Right lobe of liver (tissue), 6 donors: ENCODE measurements around the gene IGIP. TPM values are rescaled to one million over a fixed set of nuclear protein-coding genes. Genes with fewer than 3 reads are reported as not detected.

Source experiments
- ATAC-seq, 4 donors: fragments of 200-7000 bp; cut with Tn5 transposase; one replicate each; pipeline ENCODE4 v1.9.1; 2020; ENCODE audit warnings: mild to moderate bottlenecking in 4 of 4, moderate library complexity in 4 of 4
- DNase-seq, 3 donors: peaks; one replicate each; pipeline ENCODE4 v3.0.0-alpha.2; 2020
- H3K27ac ChIP-seq, 3 donors: fragments of 200-600 bp; one replicate each; pipeline ENCODE4 v1.8.0; 2022
- H3K27me3 ChIP-seq, 2 donors: fragments of 200-600 bp; one replicate each; pipeline ENCODE4 v1.8.0; 2022
- H3K36me3 ChIP-seq, 4 donors: fragments of 200-600 bp; sonication (generic) in 1 of 4; one replicate each; pipeline versions ENCODE4 v1.5.1 to v1.8.0; 2017 to 2022; ENCODE audit warnings: control low read depth in 1 of 4
- H3K4me1 ChIP-seq, 4 donors: fragments of 200-600 bp; sonication (generic) in 1 of 4; one replicate each; pipeline versions ENCODE4 v1.5.1 to v1.8.0; 2017 to 2022; ENCODE audit warnings: control low read depth in 1 of 4
- H3K4me3 ChIP-seq, 3 donors: fragments of 200-600 bp; one replicate each; pipeline ENCODE4 v1.8.0; 2022
- H3K9me3 ChIP-seq, 4 donors: fragments of 200-600 bp; sonication (generic) in 1 of 4; one replicate each; pipeline versions ENCODE4 v1.5.1 to v1.8.0; 2017 to 2022; ENCODE audit warnings: control low read depth in 1 of 4
- POLR2A ChIP-seq: fragments of 450-650 bp; IDR thresholded peaks from one replicate; pipeline ENCODE4 v1.6.1; 2017; ENCODE audit warnings: antibody characterized with exemption, mild to moderate bottlenecking
- WGBS: methylation state at CpG from one replicate; pipeline ENCODE4 v1.1.6; 2018; ENCODE audit warnings: low coverage, low lambda C conversion rate; ENCODE audit not compliant: insufficient coverage; ENCODE audit errors: missing lambda C conversion rate; 5-methylcytosine and 5-hydroxymethylcytosine counted together
- intact Hi-C, 2 donors: fragments of 100-400 bp; cut with DNase I; formaldehyde crosslinking; loops; one replicate each; pipeline versions ENCODE4 v1.11.2 to v1.14.1; 2022
- total RNA-seq, 6 experiments: library from RNA; depleted of rRNA in 2 of 6; stranded (reverse); fragments of >200 nt in 2 of 6; fragmentation: NEBNext Ultra II Directional in 3 of 6; extraction: Animal tissue kit (Norgen Biotek cat#: 25700) in 3 of 6; gene quantifications; one replicate each; pipeline versions ENCODE4 v1.1.0 to v1.2.4, GENCODE V29; 2016 to 2023
- TF ChIP-seq, protein P1 (sequence below), 4 donors: fragments of 200-600 bp in 3 of 4; fragments of 450-650 bp in 1 of 4; IDR thresholded peaks; one replicate each; pipeline versions ENCODE4 v1.5.1 to v1.8.0; 2016 to 2022; ENCODE audit warnings: antibody characterized with exemption in 4 of 4, mild to moderate bottlenecking in 2 of 4
- donor health status: DM: no; HTN: yes; CAD: no.
- donor health status: DM: no; HTN: no; CAD: no.
- donor health status: DM: no; HTN: no; CAD: no.
- donor health status: DM: no; HTN: yes; CAD: no.
- donor health status: DM: no; HTN: yes; CAD: no.

The IGIP gene
- total RNA-seq, 6 experiments from 2014 or later: 4.4 to 7.1 (median 6.5) TPM

DNA sequence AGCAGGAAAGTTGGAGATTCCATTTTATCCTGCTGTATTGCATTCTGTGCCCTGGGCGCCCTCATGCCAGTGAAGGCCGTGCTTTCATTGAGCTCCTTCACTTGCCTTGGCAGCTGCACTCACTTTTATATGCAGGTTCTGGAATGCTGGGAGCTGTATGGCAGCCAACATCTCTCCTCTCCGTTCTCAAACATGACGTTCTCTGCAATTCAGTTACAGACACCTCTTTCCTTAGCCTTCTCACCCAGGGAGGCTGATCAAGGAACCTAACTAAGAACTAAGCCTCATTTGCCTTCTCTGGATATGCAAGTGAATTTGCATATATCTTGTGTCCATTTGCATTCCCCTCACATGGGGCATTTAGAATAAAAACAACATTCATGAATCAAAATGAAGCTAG, 41.2 kb upstream of the IGIP start:
- Histone ChIP-seq H3K4me1 (no peaks in the 10 kb centered on the region), H3K4me3 (no peak overlapping the region), H3K27me3 (no peaks in the 10 kb centered on the region), H3K9me3 (no peaks in the 10 kb centered on the region), H3K27ac (no peak overlapping the region), H3K36me3 (no peaks in the 10 kb centered on the region)
- intact Hi-C loops: no loop called here
- ATAC-seq (no peak), DNase-seq (no peak)
- WGBS: 57% methylated on average over 4 of the region's 4 CpGs
- no peak for TF ChIP-seq POLR2A
- TF ChIP-seq, protein P1, sequence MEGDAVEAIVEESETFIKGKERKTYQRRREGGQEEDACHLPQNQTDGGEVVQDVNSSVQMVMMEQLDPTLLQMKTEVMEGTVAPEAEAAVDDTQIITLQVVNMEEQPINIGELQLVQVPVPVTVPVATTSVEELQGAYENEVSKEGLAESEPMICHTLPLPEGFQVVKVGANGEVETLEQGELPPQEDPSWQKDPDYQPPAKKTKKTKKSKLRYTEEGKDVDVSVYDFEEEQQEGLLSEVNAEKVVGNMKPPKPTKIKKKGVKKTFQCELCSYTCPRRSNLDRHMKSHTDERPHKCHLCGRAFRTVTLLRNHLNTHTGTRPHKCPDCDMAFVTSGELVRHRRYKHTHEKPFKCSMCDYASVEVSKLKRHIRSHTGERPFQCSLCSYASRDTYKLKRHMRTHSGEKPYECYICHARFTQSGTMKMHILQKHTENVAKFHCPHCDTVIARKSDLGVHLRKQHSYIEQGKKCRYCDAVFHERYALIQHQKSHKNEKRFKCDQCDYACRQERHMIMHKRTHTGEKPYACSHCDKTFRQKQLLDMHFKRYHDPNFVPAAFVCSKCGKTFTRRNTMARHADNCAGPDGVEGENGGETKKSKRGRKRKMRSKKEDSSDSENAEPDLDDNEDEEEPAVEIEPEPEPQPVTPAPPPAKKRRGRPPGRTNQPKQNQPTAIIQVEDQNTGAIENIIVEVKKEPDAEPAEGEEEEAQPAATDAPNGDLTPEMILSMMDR (IDR thresholded peaks at IDR 0.05): no peak

DNA sequence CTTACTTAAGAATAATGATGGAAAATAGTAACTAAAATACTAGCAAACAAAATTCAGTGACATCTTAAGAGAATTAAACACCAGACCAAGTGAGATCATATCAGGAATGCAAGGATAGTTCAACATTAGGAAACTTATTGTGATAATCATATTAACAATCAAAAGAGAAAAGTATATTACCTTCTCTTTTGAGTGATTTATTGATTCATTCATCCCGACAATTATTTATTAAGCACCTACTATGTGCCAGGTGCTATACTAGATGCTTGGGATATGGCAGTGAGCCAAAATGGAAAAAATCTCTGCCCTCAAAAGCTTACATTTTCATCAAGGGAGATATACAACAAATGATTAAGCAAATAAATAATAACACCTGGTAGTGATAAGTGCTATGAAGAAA, 35.5 kb upstream of the IGIP start:
- Histone ChIP-seq H3K27me3 (no peaks in the 10 kb centered on the region), H3K4me1 (no peaks in the 10 kb centered on the region), H3K9me3 (no peaks in the 10 kb centered on the region), H3K36me3 (no peaks in the 10 kb centered on the region), H3K27ac (no peak overlapping the region), H3K4me3 (no peak overlapping the region)
- intact Hi-C loops: no loop called here
- DNase-seq (no peak), ATAC-seq (no peak)
- whole genome bisulfite sequencing: 41% methylated on average over 1 of the region's 1 CpG
- TF ChIP-seq POLR2A: no peak
- TF ChIP-seq, protein P1 (IDR thresholded peaks at IDR 0.05): no peak

DNA sequence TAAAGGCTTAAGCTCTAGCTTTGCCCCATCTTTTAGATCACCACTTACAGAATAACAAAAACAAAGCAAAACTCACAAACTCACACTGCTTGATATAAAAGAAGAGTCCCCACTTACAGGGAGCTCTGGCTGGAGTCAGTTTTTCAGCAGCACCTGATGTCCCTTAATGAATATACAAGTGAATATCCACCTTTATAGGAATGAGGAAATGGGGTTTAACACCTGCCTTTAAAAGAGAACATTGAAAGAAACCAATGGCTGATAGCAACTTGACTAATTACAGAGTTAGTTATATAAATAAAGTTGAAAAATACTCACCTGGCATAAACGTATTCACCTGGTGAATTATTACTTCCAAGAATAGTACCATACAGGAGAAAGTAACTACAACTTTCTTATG, 32.6 kb upstream of the IGIP start:
- Histone ChIP-seq H3K4me1 (no peaks in the 10 kb centered on the region), H3K9me3 (no peaks in the 10 kb centered on the region), H3K27ac (no peak overlapping the region), H3K27me3 (no peaks in the 10 kb centered on the region), H3K36me3 (no peaks in the 10 kb centered on the region), H3K4me3 (no peak overlapping the region)
- DNase-seq (no peak), ATAC-seq (no peak)
- WGBS: 47% methylated on average over 1 of the region's 1 CpG
- intact Hi-C loops: no loop called here
- TF ChIP-seq POLR2A: no peak
- TF ChIP-seq, protein P1 (IDR thresholded peaks at IDR 0.05): no peak

DNA sequence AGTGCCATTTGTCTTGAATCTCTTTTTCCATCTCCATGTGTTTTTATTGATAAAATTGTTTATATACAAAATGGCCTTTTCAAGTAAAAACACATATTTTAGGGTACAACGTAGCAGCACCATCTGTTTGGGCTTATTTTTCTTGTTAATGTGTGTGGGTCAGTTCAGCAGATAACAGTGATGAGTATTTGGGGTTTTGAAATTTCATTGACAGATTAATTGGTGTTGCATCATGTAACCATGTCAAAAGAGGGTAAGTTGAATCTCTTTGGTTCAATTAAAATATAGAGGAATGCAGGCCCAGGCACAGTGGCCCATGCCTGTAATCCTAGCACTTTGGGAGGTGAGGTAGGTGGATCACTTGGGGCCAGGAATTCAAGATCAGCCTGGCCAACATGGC, 31.9 kb upstream of the IGIP start:
- DNase-seq (no peak), ATAC-seq (no peak)
- WGBS: 58% methylated on average over 1 of the region's 1 CpG
- Histone ChIP-seq H3K27me3 (no peaks in the 10 kb centered on the region), H3K36me3 (no peaks in the 10 kb centered on the region), H3K4me3 (no peak overlapping the region), H3K9me3 (no peaks in the 10 kb centered on the region), H3K4me1 (no peaks in the 10 kb centered on the region), H3K27ac (no peak overlapping the region)
- TF ChIP-seq POLR2A: no peak
- TF ChIP-seq, protein P1 (IDR thresholded peaks at IDR 0.05): no peak
- intact Hi-C loops: no loop called here

DNA sequence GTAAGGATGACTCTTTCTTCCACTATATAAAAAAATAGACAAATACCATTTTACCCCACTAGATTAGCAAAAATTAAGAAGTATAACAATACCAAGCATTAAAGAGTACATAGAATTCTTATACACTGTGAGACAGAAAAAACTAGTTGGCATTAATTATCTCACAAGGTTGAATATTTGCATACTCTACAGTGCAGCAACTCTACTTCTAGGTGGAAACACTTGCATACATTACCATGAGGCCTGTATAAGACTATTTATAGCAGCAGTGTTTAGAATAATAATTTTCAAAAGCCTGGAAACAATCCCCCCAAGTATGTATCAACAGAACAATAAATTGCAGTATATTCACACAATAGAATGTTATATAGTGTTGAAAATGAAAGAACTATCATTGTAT, 30.8 kb upstream of the IGIP start:
- TF ChIP-seq, protein P1 (IDR thresholded peaks at IDR 0.05): no peak
- no peak for TF ChIP-seq POLR2A
- ATAC-seq (no peak), DNase-seq (no peak)
- Histone ChIP-seq H3K4me3 (no peak overlapping the region), H3K9me3 (no peaks in the 10 kb centered on the region), H3K27me3 (no peaks in the 10 kb centered on the region), H3K4me1 (no peaks in the 10 kb centered on the region), H3K36me3 (no peaks in the 10 kb centered on the region), H3K27ac (no peak overlapping the region)
- intact Hi-C loops: no loop called here
